ENCODE results near the gene VARS2.
A peak's percentile ranks its signal among the peaks of the same experiment; 100 is the strongest.
"Not testable (repeated sequence)": the region's sequence is repeated elsewhere in the genome, so short reads cannot be mapped to it uniquely, and the experiment has no call there.

VARS2 gene

DNA sequence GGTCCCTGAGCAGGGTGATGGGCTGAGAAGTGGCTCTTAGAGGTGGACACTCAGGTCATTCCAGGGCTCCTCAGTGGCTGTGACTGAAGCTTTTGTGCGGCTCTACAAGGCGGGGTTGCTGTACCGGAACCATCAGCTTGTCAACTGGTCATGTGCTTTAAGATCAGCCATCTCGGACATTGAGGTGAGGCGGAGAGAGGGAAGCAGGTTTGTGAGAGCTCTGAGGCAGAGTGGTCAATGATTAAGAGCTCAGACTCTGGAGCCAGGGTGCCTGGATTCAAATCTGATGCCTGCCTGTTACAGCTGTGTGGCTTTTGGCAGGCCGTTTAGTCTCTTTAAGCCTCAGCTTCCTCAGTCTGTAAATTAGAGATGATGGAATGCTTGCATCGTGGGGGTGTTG is 3.0 kb downstream of the VARS2 start:
- TF ChIP-seq, protein P1, sequence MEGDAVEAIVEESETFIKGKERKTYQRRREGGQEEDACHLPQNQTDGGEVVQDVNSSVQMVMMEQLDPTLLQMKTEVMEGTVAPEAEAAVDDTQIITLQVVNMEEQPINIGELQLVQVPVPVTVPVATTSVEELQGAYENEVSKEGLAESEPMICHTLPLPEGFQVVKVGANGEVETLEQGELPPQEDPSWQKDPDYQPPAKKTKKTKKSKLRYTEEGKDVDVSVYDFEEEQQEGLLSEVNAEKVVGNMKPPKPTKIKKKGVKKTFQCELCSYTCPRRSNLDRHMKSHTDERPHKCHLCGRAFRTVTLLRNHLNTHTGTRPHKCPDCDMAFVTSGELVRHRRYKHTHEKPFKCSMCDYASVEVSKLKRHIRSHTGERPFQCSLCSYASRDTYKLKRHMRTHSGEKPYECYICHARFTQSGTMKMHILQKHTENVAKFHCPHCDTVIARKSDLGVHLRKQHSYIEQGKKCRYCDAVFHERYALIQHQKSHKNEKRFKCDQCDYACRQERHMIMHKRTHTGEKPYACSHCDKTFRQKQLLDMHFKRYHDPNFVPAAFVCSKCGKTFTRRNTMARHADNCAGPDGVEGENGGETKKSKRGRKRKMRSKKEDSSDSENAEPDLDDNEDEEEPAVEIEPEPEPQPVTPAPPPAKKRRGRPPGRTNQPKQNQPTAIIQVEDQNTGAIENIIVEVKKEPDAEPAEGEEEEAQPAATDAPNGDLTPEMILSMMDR (conservative IDR thresholded peaks at IDR 0.05): no peak

DNA sequence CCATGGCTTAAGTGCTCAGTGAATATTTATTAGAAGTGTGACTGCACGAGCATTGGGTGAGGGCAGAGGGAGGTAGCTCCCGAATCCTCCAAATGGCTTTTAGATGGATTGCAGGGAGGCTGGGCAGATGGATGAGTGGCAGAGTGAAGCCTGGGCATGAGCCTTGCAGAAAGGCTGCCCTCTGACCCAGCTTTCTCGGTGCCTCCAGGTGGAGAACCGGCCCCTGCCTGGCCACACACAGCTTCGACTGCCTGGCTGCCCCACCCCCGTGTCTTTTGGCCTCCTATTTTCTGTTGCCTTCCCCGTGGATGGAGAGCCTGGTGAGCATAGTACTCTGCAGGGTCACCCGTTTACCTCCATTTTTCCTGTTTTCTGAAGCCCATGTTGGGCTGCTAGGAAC is 3.4 kb downstream of the VARS2 start:
- TF ChIP-seq, protein P1 (conservative IDR thresholded peaks at IDR 0.05): no peak
- no peak overlapping the region; the same call in 1 of the 2 replicates for H3K27ac ChIP-seq

More for the DNA sequence above, 3.0 kb downstream of the VARS2 start:
- H3K27ac ChIP-seq: peak overlapping the region; percentile 9; the same call in 1 of the 2 replicates

DNA sequence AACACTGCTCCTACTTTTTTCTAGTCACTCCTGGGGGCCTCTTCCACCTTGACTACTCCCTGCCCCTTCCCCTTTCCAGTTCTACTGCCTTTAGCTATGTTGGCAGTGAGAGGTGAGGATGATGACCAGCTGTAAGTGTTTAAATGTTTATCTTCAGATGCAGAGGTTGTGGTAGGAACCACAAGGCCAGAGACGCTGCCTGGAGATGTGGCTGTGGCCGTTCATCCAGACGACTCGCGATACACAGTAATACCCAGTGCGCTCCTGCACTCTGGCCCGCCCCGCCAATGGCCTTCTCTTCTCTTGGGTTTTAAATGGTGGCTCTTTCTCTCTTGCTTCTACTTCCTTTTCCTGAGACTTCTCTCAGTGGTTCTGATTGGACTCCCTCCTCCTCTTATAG is 4.6 kb downstream of the VARS2 start:
- no peak overlapping the region for H3K27ac ChIP-seq
- TF ChIP-seq, protein P1 (conservative IDR thresholded peaks at IDR 0.05): no peak

DNA sequence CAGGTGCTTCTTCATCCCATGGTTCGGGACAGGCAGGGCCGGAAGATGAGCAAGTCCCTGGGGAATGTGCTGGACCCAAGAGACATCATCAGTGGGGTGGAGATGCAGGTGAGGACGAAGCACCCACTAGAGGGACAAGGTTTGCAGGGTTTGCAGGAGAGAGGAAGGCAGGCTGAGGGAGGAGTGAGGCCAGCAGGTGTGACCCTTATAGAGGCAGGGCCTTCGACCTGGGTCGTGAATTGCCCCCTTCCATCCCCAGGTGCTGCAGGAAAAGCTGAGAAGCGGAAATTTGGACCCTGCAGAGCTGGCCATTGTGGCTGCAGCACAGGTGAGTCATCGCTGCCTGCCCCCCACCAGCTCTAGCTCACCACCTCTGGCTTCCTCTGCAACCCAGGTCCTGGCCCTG is 8.4 kb downstream of the VARS2 start:
- no peak overlapping the region for H3K27ac ChIP-seq
- TF ChIP-seq, protein P1 (conservative IDR thresholded peaks at IDR 0.05): no peak

DNA sequence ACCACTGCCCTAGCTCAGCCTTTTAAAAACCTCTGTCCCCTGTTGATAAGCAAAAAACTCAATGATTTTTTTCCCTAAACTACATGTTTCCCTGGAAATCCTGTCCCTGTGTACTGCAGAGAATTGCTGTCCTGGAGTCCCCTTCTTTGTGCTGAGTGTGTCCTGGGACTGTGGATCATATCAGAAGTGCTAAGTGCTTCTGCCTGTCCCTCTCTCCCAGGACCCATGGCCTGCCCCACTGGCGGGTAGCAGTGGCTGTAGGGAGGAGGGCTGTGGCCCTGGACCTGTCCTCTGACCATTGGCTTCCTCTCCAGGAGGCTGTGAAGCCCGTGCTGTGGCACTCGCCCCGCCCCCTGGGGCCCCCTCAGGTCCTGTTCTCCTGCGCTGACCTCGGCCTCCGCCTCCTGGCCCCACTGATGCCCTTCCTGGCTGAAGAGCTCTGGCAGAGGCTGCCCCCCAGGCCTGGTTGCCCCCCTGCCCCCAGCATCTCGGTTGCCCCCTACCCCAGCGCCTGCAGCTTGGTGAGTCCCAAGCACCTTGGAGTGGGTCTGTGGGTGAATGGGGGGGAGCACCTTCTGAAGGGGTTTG is 10.1 kb downstream of the VARS2 start:
- not testable (repeated sequence) for H3K27ac ChIP-seq

DNA sequence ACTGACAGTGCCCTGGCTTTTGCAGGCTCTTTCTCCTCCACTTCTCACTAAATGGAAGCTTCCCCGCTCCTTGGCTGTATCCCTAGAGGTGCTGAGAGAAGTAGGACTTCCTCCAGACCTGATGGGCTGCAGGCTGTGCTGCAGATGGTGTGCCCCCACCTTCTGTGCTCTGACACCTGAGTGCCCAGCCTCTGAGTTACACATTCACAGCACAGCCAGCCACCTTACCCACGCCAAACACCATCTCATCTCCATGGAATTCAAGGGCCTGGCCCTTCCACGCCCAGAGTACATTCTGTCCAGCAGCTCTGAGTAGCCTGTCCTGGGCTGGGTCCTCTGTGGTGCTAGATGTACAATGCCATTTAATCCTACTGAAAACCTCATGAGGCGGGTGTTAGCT is 12.6 kb downstream of the VARS2 start:
- TF ChIP-seq, protein P1 (conservative IDR thresholded peaks at IDR 0.05): no peak
- no peak overlapping the region for H3K27ac ChIP-seq

DNA sequence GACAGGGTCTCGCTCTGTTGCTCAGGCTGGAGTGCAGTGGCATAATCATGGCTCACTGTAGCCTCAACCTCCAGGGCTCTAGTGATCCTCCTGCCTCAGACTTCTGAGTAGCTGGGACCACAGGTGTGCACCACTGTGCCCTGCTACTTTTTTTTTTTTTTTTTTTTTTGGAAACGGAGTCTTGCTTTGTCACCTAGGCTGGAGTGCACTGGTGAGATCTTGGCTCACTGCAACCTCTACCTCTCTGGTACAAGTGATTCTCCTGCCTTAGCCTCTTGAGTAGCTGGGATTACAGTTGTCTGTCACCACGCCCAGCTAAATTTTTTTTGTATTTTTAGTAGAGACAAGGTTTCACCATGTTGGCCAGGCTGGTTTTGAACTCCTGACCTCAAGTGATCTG is 13.0 kb downstream of the VARS2 start:
- not testable (repeated sequence) for H3K27ac ChIP-seq

DNA sequence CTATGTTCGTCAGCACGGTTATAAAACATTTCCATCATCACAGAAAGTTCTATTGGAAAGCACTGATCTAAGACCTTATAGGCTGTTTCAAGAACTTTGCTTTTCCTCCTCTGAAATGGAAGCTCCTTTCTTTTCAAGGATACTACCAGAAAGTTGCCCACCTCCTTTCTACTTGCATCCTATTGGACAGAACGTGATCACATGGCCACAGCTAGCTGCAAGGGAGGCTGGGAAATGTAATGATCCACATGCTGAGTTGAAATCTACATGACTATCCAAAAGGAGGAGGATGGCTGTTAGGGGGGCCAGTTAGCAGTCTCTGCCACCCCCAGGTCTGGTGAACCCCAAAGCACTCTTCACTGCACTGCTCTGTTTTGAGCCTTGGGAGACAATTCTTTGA is 14.6 kb downstream of the VARS2 start:
- no peak overlapping the region for H3K27ac ChIP-seq
- TF ChIP-seq, protein P1 (conservative IDR thresholded peaks at IDR 0.05): no peak

DNA sequence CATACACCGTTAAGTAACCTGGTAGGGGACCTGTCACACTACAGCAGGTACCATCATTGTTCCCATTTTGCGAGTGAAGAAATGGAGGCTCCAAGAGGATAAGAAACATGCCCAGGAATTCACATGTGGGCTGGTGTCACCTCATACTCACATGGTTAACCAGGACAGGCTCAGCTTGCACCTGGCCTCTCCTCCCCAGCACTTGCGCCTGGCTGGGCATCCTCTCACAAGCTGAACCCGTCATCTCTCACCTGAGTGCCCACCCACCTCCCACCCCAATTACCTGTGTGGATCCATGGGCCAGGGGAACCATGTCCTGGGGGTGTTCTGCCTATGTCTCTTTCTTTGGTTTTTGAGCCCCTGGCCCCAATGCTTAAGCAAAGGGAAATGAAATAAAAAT is 16.5 kb downstream of the VARS2 start:
- H3K27ac ChIP-seq: no peak overlapping the region
- TF ChIP-seq, protein P1 (conservative IDR thresholded peaks at IDR 0.05): no peak
